ENCODE data around the gene CDC27. TPM values are rescaled to one million over a fixed set of nuclear protein-coding genes. Genes with fewer than 3 reads are reported as not detected.
"Not testable (repeated sequence)": the region's sequence is repeated elsewhere in the genome, so short reads cannot be mapped to it uniquely, and the experiment has no call there.

The CDC27 gene
- total RNA-seq, 1 experiment from 2014 or later, result 103 TPM

- DNase-seq (ENCODE audit: low spot score), result no peak
- in situ Hi-C loops (cut with HindIII; ENCODE audit: low sequenced_read_pairs), result no loop called here
Measured at GRCh38 chr17:47087093-47087492, 102.0 kb downstream of the CDC27 start.

GRCh38 chr17:47085736-47086135 lies 103.4 kb downstream of the CDC27 start:
- in situ Hi-C loops (cut with HindIII; ENCODE audit: low sequenced_read_pairs), result no loop called here
- DNase-seq (ENCODE audit: low spot score), result no peak

GRCh38 chr17:47078801-47079200 lies 110.3 kb downstream of the CDC27 start:
- in situ Hi-C loops (cut with HindIII; ENCODE audit: low sequenced_read_pairs), result no loop called here
- DNase-seq (ENCODE audit: low spot score), result no peak

GRCh38 chr17:47077576-47077975 lies 111.5 kb downstream of the CDC27 start:
- in situ Hi-C loops (cut with HindIII; ENCODE audit: low sequenced_read_pairs), result no loop called here
- no peak for DNase-seq (ENCODE audit: low spot score)

- no peak for DNase-seq (ENCODE audit: low spot score)
- in situ Hi-C loops (cut with HindIII; ENCODE audit: low sequenced_read_pairs), result no loop called here
Measured at GRCh38 chr17:47076171-47076570, 112.9 kb downstream of the CDC27 start.

GRCh38 chr17:47074361-47074760 lies 114.7 kb downstream of the CDC27 start:
- DNase-seq (ENCODE audit: low spot score); in situ Hi-C loops (cut with HindIII; ENCODE audit: low sequenced_read_pairs): not testable (repeated sequence)

- in situ Hi-C loops (cut with HindIII; ENCODE audit: low sequenced_read_pairs); DNase-seq (ENCODE audit: low spot score): not testable (repeated sequence)
Measured at GRCh38 chr17:47073629-47074028, 115.5 kb downstream of the CDC27 start.

GRCh38 chr17:47072886-47073285 lies 116.2 kb downstream of the CDC27 start:
- peak; percentile 16 for DNase-seq (ENCODE audit: low spot score)
- in situ Hi-C loops (cut with HindIII; ENCODE audit: low sequenced_read_pairs), result no loop called here

- in situ Hi-C loops (cut with HindIII; ENCODE audit: low sequenced_read_pairs), result not testable (repeated sequence)
Measured at GRCh38 chr17:47071171-47071570, 117.9 kb downstream of the CDC27 start.

GRCh38 chr17:47070266-47070665 lies 118.8 kb downstream of the CDC27 start:
- not testable (repeated sequence) for DNase-seq (ENCODE audit: low spot score)

More at GRCh38 chr17:47071171-47071570, 117.9 kb downstream of the CDC27 start:
- not testable (repeated sequence) for DNase-seq (ENCODE audit: low spot score)

More at GRCh38 chr17:47070266-47070665, 118.8 kb downstream of the CDC27 start:
- in situ Hi-C loops (cut with HindIII; ENCODE audit: low sequenced_read_pairs), result not testable (repeated sequence)

Other genes with a start within 250 kb of the CDC27 start
- gene RPRML, start 210.0 kb downstream of the CDC27 start, total RNA-seq (2014; rRNA removed; shearing (Covaris generic)), result 2.4 and 3.9 TPM in 2 replicates
- gene MYL4, start 20.1 kb upstream of the CDC27 start, total RNA-seq (2014; rRNA removed; shearing (Covaris generic)), result not detected in 2 replicates
- gene ITGB3, start 64.5 kb upstream of the CDC27 start, total RNA-seq (2014; rRNA removed; shearing (Covaris generic)), result not detected in 2 replicates
- gene EFCAB13, start 134.7 kb upstream of the CDC27 start, total RNA-seq (2014; rRNA removed; shearing (Covaris generic)), result not detected in 2 replicates